Panc1 (cell line): ENCODE results near the gene MAGI3.

Experiments used
- CTCF ChIP-seq: fragments of 450-650 bp; IDR thresholded peaks from 2 replicates; pipeline ENCODE4 v1.5.1; 2017; ENCODE audit warnings: mild to moderate bottlenecking
- POLR2AphosphoS5 ChIP-seq: IDR thresholded peaks from 2 replicates; pipeline ENCODE4 v1.6.1; 2012; ENCODE audit warnings: mild to moderate bottlenecking, low read depth, low read length, moderate library complexity
- SIN3A ChIP-seq: IDR thresholded peaks from 2 replicates; pipeline ENCODE4 v1.6.1; 2012; ENCODE audit warnings: low read depth, mild to moderate bottlenecking, low read length, moderate library complexity, borderline replicate concordance; ENCODE audit not compliant: insufficient read depth
- TCF7L2 ChIP-seq: IDR thresholded peaks from 2 replicates; pipeline ENCODE4 v1.6.1; 2011; ENCODE audit warnings: mild to moderate bottlenecking, low read depth, low read length, inconsistent platforms

GRCh38 chr1:113652771-113653170 is 262.5 kb downstream of the MAGI3 start:
- TF ChIP-seq CTCF = no peak
- TF ChIP-seq POLR2AphosphoS5 = no peak
- TF ChIP-seq TCF7L2 = no peak
- no peak for TF ChIP-seq SIN3A
